SK-N-SH (cell line): ENCODE data around the gene ATP2A3. TPM values are rescaled to one million over a fixed set of nuclear protein-coding genes. Genes with fewer than 3 reads are reported as not detected.

Experiments
- CTCF ChIA-PET: fragments of 300-600, 350-600 bp; formaldehyde crosslinking; extraction: SDS; loops from one replicate; lab custom pipeline; 2021; lab: Yijun Ruan, JAX
- POLR2A ChIA-PET: fragments of 350-600 bp; sonication (Branson Sonifier 250); formaldehyde crosslinking; extraction: SDS; loops from one replicate; lab custom pipeline; 2020; ENCODE audit warnings: antibody characterized with exemption, inconsistent platforms; lab: Yijun Ruan, JAX
- DNase-seq: peaks from one replicate; pipeline ENCODE4 v3.0.0; 2012
- H2AFZ ChIP-seq: fragments of 200-600 bp; sonication (generic); 2 replicates; pipeline ENCODE4 v1.8.1; 2016; ENCODE audit warnings: antibody characterized with exemption, mild to moderate bottlenecking, low read depth
- H3F3A ChIP-seq: fragments of 200-600 bp; sonication (generic); replicated peaks from 2 replicates; pipeline ENCODE3; 2016; ENCODE audit warnings: antibody characterized with exemption, mild to moderate bottlenecking; ENCODE audit not compliant: insufficient read depth
- H3K27ac ChIP-seq, 2 experiments: fragments of 200-500 bp in 1 of 2; fragments of 200-600 bp in 1 of 2; sonication (Bioruptor generic) in 1 of 2; sonication (generic), shearing (Covaris generic) in 1 of 2; 2 replicates each; pipeline versions ENCODE4 v1.5.1 to v1.6.1; 2014 to 2016; ENCODE audit warnings: low read depth in 2 of 2, inconsistent platforms in 1 of 2, low read length in 1 of 2, mild to moderate bottlenecking in 1 of 2, mixed read lengths in 1 of 2
- H3K27me3 ChIP-seq: fragments of 200-600 bp; sonication (generic), shearing (Covaris generic); 2 replicates; pipeline ENCODE4 v1.6.1; 2016; ENCODE audit warnings: mixed run types; ENCODE audit not compliant: insufficient read depth
- H3K36me3 ChIP-seq, 2 experiments: fragments of 200-500 bp in 1 of 2; fragments of 200-600 bp in 1 of 2; sonication (Bioruptor generic) in 1 of 2; sonication (generic) in 1 of 2; replicated peaks in 1 of 2; 2 replicates each; pipeline versions ENCODE3 to v1.5.1; 2014 to 2016; ENCODE audit warnings: low read length in 1 of 2, mild to moderate bottlenecking in 1 of 2; ENCODE audit not compliant: insufficient read depth in 2 of 2, control insufficient read depth in 1 of 2
- H3K4me1 ChIP-seq, 2 experiments: fragments of 200-500 bp in 1 of 2; fragments of 200-600 bp in 1 of 2; sonication (Bioruptor generic) in 1 of 2; sonication (generic), shearing (Covaris generic) in 1 of 2; 2 replicates each; pipeline versions ENCODE4 v1.5.1 to v1.6.1; 2014 to 2016; ENCODE audit warnings: low read depth in 1 of 2, low read length in 1 of 2, mixed run types in 1 of 2; ENCODE audit not compliant: insufficient read depth in 2 of 2, control insufficient read depth in 1 of 2
- H3K4me2 ChIP-seq: fragments of 200-600 bp; sonication (generic), shearing (Covaris generic); 2 replicates; pipeline ENCODE4 v1.6.1; 2017; ENCODE audit warnings: mixed run types
- H3K4me3 ChIP-seq, 2 experiments: fragments of 200-500 bp in 1 of 2; fragments of 200-600 bp in 1 of 2; sonication (Bioruptor generic) in 1 of 2; sonication (generic), shearing (Covaris generic) in 1 of 2; 2 replicates each; pipeline versions ENCODE4 v1.5.1 to v1.8.1; 2014 to 2016; ENCODE audit warnings: low read depth in 2 of 2, inconsistent platforms in 1 of 2, low read length in 1 of 2, mild to moderate bottlenecking in 1 of 2, mixed read lengths in 1 of 2, moderate library complexity in 1 of 2
- H3K79me2 ChIP-seq: fragments of 200-600 bp; sonication (generic); 2 replicates; pipeline ENCODE4 v1.8.1; 2017; ENCODE audit warnings: mild to moderate bottlenecking; ENCODE audit not compliant: insufficient read depth
- H3K9ac ChIP-seq: fragments of 200-600 bp; sonication (generic); 2 replicates; pipeline ENCODE4 v1.6.1; 2017; ENCODE audit warnings: mixed run types
- H3K9me2 ChIP-seq: fragments of 200-600 bp; sonication (generic); 2 replicates; pipeline ENCODE4 v1.6.1; 2017; ENCODE audit warnings: mixed run types
- H3K9me3 ChIP-seq: fragments of 200-600 bp; sonication (generic); 2 replicates; pipeline ENCODE4 v1.6.1; 2017; ENCODE audit warnings: mixed run types, mild to moderate bottlenecking, moderate library complexity
- H4K20me1 ChIP-seq: fragments of 200-600 bp; sonication (generic); 2 replicates; pipeline ENCODE4 v1.6.1; 2017; ENCODE audit warnings: mild to moderate bottlenecking, mixed run types; ENCODE audit not compliant: insufficient read depth
- CHD2 ChIP-seq: fragments of 150-350 bp; IDR thresholded peaks from 2 replicates; pipeline ENCODE4 v1.6.1; 2018; ENCODE audit warnings: low read length; ENCODE audit not compliant: partially characterized antibody
- CTCF ChIP-seq: fragments of 200-600 bp; sonication (generic); IDR thresholded peaks from 2 replicates; pipeline ENCODE4 v1.6.1; 2017; ENCODE audit warnings: antibody characterized with exemption, mild to moderate bottlenecking, moderate library complexity
- EP300 ChIP-seq, 2 experiments: IDR thresholded peaks; 2 replicates each; pipeline versions ENCODE4 v1.4.0 to v1.6.1; 2012; ENCODE audit warnings: borderline replicate concordance in 1 of 2, low read depth in 1 of 2, low read length in 1 of 2
- EZH2phosphoT487 ChIP-seq: fragments of 200-600 bp; sonication (generic); IDR thresholded peaks from 2 replicates; pipeline ENCODE4 v1.6.1; 2017; ENCODE audit warnings: low read depth, mixed run types, mild to moderate bottlenecking, antibody characterized with exemption, moderate library complexity, borderline replicate concordance
- FOXJ3 ChIP-seq: sonication (generic); formaldehyde crosslinking; IDR thresholded peaks from 2 replicates; pipeline ENCODE4 v1.5.1; 2020; ENCODE audit warnings: mild to moderate bottlenecking, missing genetic modification reagents
- GATA2 ChIP-seq: sonication (generic); formaldehyde crosslinking; IDR thresholded peaks from 2 replicates; pipeline ENCODE4 v1.5.0; 2020; ENCODE audit warnings: mild to moderate bottlenecking, missing genetic modification reagents
- IRF3 ChIP-seq: fragments of 150-350 bp; IDR thresholded peaks from 2 replicates; pipeline ENCODE4 v1.6.1; 2016; ENCODE audit warnings: mild to moderate bottlenecking, low read depth, low read length
- MEF2A ChIP-seq: IDR thresholded peaks from 2 replicates; pipeline ENCODE4 v1.4.0; 2012; ENCODE audit warnings: low read depth, borderline replicate concordance
- NFIC ChIP-seq: IDR thresholded peaks from 2 replicates; pipeline ENCODE4 v1.4.0; 2012; ENCODE audit warnings: borderline replicate concordance
- RAD21 ChIP-seq: IDR thresholded peaks from 2 replicates; pipeline ENCODE4 v1.6.1; 2012; ENCODE audit warnings: mild to moderate bottlenecking, low read length
- RCOR1 ChIP-seq: fragments of 150-350 bp; IDR thresholded peaks from 2 replicates; pipeline ENCODE4 v1.6.1; 2017; ENCODE audit warnings: antibody characterized with exemption, low read length
- REST ChIP-seq: IDR thresholded peaks from 2 replicates; pipeline ENCODE4 v1.6.1; 2012; ENCODE audit warnings: mild to moderate bottlenecking, low read depth, low read length, moderate library complexity
- RFX5 ChIP-seq: IDR thresholded peaks from 2 replicates; pipeline ENCODE4 v1.6.1; 2012; ENCODE audit warnings: mild to moderate bottlenecking, improper control_type of control experiment, low read length
- SIN3A ChIP-seq: IDR thresholded peaks from 2 replicates; pipeline ENCODE4 v1.6.1; 2012; ENCODE audit warnings: low read depth, mild to moderate bottlenecking, low read length, moderate library complexity, borderline replicate concordance
- SMC3 ChIP-seq: IDR thresholded peaks from 2 replicates; pipeline ENCODE4 v1.6.1; 2012; ENCODE audit warnings: low read depth, low read length, improper control_type of control experiment
- TCF12 ChIP-seq: IDR thresholded peaks from 2 replicates; pipeline ENCODE4 v1.4.0; 2012
- TEAD4 ChIP-seq: IDR thresholded peaks from 2 replicates; pipeline ENCODE4 v1.4.0; 2012; ENCODE audit warnings: mild to moderate bottlenecking, borderline replicate concordance; ENCODE audit not compliant: insufficient read depth
- USF1 ChIP-seq: IDR thresholded peaks from 2 replicates; pipeline ENCODE4 v1.4.0; 2012; ENCODE audit warnings: low read depth, borderline replicate concordance
- WGBS: methylation state at CpG from one replicate; pipeline ENCODE4 v1.1.6; 2017; ENCODE audit warnings: low lambda C conversion rate; 5-methylcytosine and 5-hydroxymethylcytosine counted together
- polyA plus RNA-seq, 3 experiments: library from polyadenylated mRNA; depleted of rRNA; stranded (reverse); fragments of >200 nt; gene quantifications; 2 replicates each; pipeline ENCODE4 v1.2.3, GENCODE V29; 2012
- TF ChIP-seq, protein P1 (sequence below): IDR thresholded peaks from 2 replicates; pipeline ENCODE4; 2012

ATP2A3 gene
- polyA plus RNA-seq, 1 of the 3 experiments (the other 2 are of a cell fraction): 2.1 TPM

DNA sequence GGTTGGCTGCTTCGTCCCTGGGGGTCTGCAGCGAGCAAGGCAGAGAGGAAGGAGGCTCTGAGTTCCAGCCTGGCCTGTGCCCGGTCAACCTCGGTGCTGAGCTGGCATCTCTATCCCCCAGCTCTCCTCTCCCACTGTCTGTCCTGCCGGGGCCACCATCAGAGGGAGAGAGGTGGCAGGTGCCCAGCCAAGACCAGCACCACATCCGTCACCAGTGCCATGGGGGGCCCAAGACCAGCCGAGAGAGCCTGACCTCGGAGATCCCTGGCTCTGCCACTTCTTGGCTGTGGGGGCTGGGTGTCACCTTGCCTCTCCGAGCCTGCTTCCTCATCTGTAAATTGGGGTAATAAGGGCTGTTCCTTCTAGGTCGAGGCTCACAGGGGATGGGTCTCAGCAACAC, 47.4 kb downstream of the ATP2A3 start (continued):
- TF ChIP-seq CTCF: no peak
- no peak for TF ChIP-seq CHD2
- TF ChIP-seq, all 33 proteins: peak for 0

GRCh38 chr17:3915995-3916696, 48.1 kb downstream of the ATP2A3 start, which contains the start of gene P2RX1:
Gene P2RX1 (minus strand): TSS chr17:3916465. CDS start chr17:3916225, 240 bp downstream.
- POLR2A ChIA-PET: no interaction called here
- TF ChIP-seq GATA2 (CRISPR knock-in tag) (no peak), EP300 (IDR thresholded peaks at IDR 0.05; ENCODE audit: borderline replicate concordance in 1 of 2, low read depth in 1 of 2, low read length in 1 of 2) (no peak), SIN3A (no peak), RAD21 (no peak), MEF2A (no peak), IRF3 (no peak), USF1 (no peak), TCF12 (no peak), FOXJ3 (CRISPR knock-in tag) (no peak), RCOR1 (no peak), CTCF (no peak), SMC3 (no peak), EZH2phosphoT487 (no peak), NFIC (no peak), TEAD4 (no peak), RFX5 (no peak), REST (no peak)
- TF ChIP-seq, protein P1, sequence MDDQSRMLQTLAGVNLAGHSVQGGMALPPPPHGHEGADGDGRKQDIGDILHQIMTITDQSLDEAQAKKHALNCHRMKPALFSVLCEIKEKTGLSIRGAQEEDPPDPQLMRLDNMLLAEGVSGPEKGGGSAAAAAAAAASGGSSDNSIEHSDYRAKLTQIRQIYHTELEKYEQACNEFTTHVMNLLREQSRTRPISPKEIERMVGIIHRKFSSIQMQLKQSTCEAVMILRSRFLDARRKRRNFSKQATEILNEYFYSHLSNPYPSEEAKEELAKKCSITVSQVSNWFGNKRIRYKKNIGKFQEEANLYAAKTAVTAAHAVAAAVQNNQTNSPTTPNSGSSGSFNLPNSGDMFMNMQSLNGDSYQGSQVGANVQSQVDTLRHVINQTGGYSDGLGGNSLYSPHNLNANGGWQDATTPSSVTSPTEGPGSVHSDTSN: no peak

More at GRCh38 chr17:3915995-3916696, 48.1 kb downstream of the ATP2A3 start, which contains the start of gene P2RX1:
- no peak for DNase-seq
- no peak within 1 kb of the TSS for H3K27ac ChIP-seq
- no peaks in the 10 kb centered on the region for H3K9me3 ChIP-seq
- H3K9ac ChIP-seq: no peak within 1 kb of the TSS
- H3F3A ChIP-seq: no peaks in the 10 kb centered on the region
- no peaks in the 10 kb centered on the region for H3K79me2 ChIP-seq
- H3K4me3 ChIP-seq: no peak within 1 kb of the TSS
- no peak within 1 kb of the TSS for H2AFZ ChIP-seq
- no peak within 1 kb of the TSS for H3K4me2 ChIP-seq
- no peaks in the 10 kb centered on the region for H4K20me1 ChIP-seq
- WGBS: 90% methylated on average over 20 of the region's 28 CpGs
- no peaks in the 10 kb centered on the region for H3K36me3 ChIP-seq
- H3K9me2 ChIP-seq: no peaks in the 10 kb centered on the region
- CTCF ChIA-PET: interaction anchor here (0.7 to 2.6 kb wide), 5 partner anchors 54 to 178 kb away, joined by 3 to 19 read pairs (median 5); no protein-coding TSS in a partner anchor
- no peaks in the 10 kb centered on the region for H3K27me3 ChIP-seq
- H3K4me1 ChIP-seq: peaks cover 0 to 18% of the 10 kb centered on the region in 2 experiments; a peak in 1 of 4 replicates
